IPS-11a (cell line): ENCODE results near the gene GSE1.

ENCODE experiments used
- H3K4me3 ChIP-seq: one replicate; pipeline ENCODE4 v1.5.1; 2013; ENCODE audit warnings: low read depth, low read length, control low read depth

The GSE1 gene

GRCh38 chr16:85696781-85697180 lies 83.7 kb downstream of the GSE1 start:
- H3K4me3 ChIP-seq = no peak overlapping the region

- no peak overlapping the region for H3K4me3 ChIP-seq
These were observed 84.3 kb downstream of the GSE1 start for GRCh38 chr16:85697431-85697830.

DNA sequence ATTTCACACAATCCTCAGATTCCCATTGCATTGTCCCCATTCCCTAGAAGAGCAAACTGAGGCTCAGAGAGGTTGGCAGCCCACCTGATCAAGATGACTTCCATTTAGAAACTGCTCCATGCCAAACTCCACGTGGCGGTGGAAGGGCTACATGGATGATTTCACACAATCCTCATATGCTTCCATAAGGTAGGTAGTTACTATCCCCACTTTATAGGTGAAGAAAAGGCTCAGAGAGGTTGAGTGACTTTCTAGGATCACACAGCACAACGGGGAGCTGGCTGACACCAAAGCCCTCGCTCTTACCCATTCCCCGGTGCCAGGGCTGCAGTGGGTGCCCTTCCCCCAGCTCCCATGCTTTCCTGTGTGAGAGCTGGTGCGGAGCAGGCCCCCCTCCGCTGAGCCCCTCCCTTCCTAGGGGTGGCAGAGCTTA lies 85.4 kb downstream of the GSE1 start:
- H3K4me3 ChIP-seq = no peak overlapping the region

GRCh38 chr16:85698935-85699558 lies 85.9 kb downstream of the GSE1 start:
- H3K4me3 ChIP-seq = no peak overlapping the region

GRCh38 chr16:85699628-85700027 lies 86.5 kb downstream of the GSE1 start:
- H3K4me3 ChIP-seq = no peak overlapping the region

GRCh38 chr16:85704011-85704410 lies 90.9 kb downstream of the GSE1 start:
- H3K4me3 ChIP-seq = no peak overlapping the region

GRCh38 chr16:85704900-85705846 lies 92.1 kb downstream of the GSE1 start:
- H3K4me3 ChIP-seq = no peak overlapping the region

DNA sequence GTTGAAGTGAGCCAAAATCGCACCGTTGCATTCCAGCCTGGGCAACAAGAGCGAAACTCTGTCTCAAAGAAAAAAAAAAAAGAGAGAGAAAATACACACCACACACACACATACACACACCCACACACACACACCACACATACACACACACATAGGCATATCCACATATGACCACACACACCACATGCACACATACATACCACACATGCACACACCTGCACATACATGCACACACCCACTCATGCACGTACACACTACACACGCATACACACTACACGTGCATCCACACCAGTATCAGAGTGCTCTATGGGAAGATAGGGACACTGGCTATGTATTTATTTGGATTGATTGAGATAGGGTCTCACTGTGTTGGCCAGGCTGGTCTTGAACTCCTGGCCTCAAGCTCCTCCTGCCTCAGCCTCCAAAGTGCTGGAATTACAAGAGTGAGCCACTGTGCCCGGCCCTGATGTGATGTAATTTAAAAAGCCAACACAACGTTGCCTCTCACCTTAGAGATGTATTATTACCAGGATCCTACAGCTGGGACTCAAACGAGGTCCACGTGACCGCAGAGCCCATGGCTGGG lies 93.4 kb downstream of the GSE1 start:
- no peak overlapping the region for H3K4me3 ChIP-seq

DNA sequence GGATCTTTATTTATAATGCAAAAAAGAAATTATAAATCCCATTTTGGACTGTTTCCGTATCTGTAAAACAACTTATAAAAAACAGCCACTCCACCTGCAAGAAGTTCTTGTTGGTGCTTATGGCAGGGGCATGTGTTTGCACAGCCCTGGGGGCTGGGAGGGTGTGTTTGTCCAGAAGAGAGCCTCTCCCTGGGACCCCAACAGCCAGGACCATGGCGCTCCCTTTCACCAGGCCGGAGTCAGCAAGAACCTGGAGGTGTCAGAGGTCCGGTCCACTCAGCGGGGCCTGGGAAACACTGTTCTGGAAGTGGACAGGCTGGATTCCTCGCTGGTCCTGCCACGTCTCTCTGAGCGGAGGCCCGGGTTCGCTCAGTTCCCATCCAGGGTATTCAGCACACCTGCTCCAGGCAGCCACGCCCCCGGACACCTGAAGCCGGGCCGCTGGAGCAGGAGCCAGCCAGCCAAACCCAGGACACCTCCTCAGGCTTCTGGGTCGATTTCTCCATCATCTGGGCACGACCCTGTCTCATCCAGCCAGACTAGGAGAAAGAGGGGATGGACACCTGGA lies 94.5 kb downstream of the GSE1 start:
- H3K4me3 ChIP-seq = no peak overlapping the region

DNA sequence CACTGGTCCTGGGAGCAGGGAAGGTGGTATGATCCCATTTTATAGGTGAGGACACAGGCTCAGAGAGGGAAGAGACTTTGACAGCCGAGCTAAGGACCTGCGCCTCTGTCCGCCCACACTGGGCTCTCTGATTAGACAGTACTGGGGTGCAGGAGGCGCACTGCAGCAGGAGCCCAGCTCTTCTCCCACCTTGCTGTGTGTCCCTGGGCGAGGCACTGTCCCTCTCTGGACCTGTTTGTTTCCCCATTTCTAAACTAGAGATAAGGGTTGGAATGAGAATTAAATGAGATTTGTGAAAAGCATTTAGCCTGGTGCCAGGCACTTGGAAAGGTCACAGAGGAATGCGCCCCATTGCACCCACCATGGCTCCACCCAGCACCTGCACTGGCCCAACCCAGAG lies 95.2 kb downstream of the GSE1 start:
- no peak overlapping the region for H3K4me3 ChIP-seq

DNA sequence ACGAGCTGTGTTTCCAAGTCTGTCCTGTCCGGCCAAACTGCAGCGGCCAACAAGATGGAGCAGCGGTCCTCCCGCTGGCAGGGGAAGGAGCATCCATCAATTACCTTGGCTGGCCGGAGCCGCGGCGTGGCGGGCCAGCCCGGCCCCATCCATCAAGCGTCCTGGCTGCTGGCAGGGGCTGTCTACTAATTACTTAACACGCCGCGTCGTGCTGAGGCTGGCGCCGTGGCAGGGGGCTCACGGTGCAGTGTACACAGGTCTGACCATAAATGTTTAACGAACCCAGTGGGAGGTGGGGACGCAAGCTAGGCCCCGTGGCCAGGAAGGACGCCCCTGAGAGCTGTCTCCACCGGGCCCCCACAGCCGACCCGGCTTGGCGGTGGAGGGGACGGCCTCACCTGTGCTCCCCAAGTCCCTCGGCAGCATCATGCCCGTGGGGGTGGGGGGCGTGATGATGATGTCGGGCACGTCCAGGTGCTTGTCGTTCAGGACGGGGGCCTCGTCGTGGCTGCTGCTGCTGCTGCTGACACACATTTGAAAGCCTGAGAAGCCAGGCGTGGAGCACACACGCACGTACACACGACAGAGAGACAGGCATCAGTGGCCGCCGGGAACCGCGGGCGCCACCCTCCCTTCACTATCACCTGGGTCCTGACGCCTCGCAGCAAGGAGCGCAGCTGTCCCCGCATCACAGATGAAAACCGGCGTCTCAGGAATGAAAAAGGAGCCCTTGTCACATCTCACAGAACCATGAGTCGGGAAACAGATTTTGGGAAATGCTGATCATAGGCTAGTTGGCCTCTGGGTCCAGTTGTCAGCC lies 96.9 kb downstream of the GSE1 start:
- no peak overlapping the region for H3K4me3 ChIP-seq

GRCh38 chr16:85710732-85711131 lies 97.6 kb downstream of the GSE1 start:
- H3K4me3 ChIP-seq = no peak overlapping the region

GRCh38 chr16:85711982-85712587 lies 99.0 kb downstream of the GSE1 start:
- H3K4me3 ChIP-seq = no peak overlapping the region

DNA sequence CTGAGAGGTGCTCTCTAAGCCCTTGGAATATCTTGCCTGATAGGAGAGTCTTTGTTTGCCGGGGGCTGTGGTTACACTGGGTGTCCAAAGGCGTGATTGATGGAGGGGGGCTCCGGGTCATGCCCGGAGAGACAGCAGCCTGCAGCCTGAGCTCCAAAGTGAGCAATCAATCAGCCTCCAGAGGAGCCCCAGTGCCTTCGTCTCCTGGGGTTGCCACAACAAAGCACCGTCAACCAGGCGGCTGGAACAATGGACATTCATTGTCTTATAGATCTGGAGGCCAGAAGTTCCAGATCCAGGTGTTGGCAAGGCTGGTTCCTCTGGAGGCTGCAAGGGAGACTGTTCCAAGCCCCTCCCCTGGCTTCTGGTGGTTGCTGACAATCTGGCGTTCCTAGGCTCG lies 99.7 kb downstream of the GSE1 start:
- H3K4me3 ChIP-seq = no peak overlapping the region

DNA sequence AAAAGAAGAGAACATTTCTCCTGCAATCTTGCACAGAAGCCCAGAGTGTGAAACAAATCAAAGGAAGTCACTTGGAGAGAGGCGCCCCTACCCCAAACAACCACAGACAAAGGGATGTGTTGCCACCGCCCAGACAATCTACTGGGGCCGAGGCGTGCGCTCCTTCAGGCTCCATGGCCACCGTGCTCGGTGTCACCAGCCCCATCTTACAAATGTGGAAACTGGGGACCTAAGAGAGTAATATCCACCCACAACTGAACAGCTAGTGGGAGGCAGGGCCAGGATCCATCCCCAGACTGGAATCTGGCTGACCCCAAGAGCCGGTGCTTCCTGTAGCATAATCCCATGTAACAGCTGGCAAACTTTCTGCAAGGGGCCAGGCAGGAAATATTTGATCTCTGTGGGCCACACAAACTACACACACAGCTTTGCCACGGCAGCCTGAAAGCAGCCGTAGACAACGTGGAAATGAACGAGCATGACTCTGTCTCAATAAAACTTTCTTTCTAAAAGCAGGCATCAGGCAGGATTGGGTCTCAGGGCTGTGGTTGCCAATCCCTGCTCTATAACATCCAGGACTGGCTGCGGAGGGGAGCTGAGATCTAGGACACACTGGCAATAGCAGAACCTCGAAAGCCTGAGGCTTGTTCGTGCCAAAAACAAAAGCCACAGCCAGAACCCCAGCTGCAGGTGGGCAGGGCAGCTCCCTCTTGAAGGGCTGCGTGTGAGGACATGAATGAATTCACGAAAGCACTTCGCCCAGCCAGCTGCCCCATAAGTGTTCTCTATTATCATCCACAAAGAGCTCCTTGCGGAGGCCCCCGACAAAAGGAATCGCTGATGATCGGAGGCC lies 102.3 kb downstream of the GSE1 start:
- H3K4me3 ChIP-seq = no peak overlapping the region

- no peak overlapping the region for H3K4me3 ChIP-seq
These were observed 103.0 kb downstream of the GSE1 start for GRCh38 chr16:85716022-85716679.

- no peak overlapping the region for H3K4me3 ChIP-seq
These were observed 103.5 kb downstream of the GSE1 start for GRCh38 chr16:85716680-85717038.

DNA sequence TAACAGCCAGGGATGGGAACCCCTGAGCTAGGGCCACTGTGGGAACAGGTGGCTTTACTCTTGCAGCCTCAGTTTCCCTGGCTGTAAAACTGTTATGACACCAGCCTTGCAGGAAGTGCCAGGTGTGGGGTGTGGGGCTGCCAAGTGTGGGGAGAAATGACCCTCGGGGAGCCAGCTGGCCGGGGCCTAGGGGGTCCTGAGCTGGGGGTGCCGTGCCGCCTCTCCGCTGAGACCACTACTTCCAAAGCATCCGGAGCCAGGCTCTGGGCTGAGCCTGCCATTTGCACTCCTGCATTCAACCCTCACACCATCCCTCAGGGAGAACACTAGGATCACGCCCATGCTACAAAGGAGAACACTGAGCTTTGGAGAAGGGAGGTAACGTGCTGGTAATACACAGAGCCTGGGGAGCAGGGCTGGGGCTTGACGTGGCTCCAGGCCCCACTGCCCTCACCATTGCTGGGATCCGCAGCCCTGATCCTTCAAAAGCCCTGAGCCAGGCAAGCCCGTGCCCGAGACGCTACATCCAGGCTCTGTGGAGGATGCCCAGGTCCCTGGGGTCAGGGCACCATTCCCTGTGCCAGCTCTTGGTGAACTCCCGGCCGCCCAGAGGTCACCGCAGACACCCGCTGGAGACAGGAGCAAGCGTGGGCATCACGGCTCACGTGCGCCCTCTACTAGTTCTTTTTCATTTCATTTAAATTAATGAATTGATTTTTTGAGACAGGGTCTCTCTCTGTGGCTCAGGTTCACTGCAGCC lies 104.5 kb downstream of the GSE1 start:
- H3K4me3 ChIP-seq = no peak overlapping the region
